ENCODE data around the gene CLCA1.

The CLCA1 gene

GRCh38 chr1:86504895-86505563 lies 36.3 kb downstream of the CLCA1 start:
- DNase-seq: no peak

DNA sequence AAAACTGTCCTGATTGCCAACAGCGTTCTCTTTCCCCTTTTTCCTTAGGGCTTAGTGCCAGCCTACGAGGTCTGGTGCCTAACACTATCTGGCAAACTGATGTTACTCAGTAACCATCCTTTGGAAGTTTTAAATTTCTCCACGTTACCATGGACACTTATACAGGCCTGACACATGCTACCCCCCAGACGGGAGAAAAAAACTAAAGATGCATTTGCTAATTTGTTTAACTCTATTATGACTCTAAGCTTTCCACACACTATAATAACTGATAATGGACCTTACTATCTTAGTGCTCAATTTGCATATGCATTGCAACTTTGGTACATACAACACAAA lies 36.8 kb downstream of the CLCA1 start:
- no peak for DNase-seq

DNA sequence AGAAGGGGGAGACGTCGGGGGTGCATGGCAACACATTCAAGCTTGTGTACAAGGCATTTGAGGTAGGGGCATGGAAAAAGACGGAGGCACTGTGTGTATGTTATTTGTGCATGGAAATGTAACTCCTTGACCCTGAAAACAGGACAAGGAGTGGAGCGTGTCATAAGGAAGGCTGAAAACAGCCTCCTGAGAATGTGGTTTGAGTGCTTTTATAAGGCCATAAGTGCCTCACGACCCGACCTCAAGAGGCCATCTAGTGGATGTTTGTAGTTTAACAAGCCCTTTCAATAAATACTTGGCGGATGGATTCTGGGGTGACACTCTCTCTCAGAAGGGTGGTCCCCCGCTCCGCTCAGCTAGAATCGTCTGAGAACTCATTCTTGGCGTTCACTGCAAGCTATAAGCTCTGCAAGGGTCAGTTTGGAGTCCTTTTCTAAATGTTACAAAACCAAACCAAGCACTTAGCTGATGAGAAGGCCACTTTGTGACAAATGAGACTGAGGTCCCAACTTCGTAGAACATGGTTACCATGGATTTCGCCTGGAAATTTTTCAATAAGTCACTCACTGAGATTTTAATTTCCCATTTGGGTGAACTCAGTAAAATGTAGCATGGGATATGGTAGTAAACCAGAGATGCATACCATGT lies 39.3 kb downstream of the CLCA1 start:
- DNase-seq: peak; percentile 50

GRCh38 chr1:86508583-86508969 lies 39.8 kb downstream of the CLCA1 start:
- DNase-seq: no peak

DNA sequence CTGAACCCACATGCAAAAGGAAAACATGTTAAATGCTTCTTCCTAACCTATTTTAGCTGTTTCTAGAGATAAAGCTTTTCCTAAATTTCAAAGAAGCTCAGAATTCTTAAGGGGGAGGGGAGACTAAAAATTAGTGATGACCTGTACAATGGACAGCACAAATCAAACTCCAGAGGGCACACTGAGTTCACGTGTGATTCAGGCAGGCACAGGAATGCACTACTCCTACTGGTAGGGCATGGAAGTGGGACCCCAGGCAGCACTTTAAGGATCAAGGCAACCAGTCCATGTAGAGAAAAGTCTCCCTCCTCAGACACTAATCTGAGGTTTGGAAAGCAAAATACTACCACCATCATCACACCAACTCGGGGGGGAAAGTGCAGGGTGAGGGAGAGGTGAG lies 46.9 kb downstream of the CLCA1 start:
- DNase-seq: peak; percentile 15

DNA sequence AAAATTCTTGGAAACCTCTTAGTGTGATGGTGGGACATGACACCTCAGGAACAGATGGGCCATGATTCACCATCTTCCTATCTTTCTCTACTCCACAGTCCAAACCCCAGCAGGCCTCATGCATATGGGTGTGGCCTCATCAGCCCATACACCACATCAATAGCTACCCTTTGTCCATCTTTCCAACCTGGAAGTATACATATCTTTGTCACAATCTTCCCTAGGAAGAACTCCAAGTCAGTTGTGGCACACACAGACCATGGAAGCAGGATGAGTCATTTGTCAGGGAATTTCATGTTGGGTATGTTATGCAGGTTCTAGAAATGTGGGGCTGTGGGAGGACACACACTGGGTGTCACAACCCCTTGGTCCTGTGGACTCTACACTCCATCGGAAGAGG lies 47.6 kb downstream of the CLCA1 start:
- no peak for DNase-seq

GRCh38 chr1:86517336-86517735 lies 48.6 kb downstream of the CLCA1 start:
- DNase-seq: no peak

DNA sequence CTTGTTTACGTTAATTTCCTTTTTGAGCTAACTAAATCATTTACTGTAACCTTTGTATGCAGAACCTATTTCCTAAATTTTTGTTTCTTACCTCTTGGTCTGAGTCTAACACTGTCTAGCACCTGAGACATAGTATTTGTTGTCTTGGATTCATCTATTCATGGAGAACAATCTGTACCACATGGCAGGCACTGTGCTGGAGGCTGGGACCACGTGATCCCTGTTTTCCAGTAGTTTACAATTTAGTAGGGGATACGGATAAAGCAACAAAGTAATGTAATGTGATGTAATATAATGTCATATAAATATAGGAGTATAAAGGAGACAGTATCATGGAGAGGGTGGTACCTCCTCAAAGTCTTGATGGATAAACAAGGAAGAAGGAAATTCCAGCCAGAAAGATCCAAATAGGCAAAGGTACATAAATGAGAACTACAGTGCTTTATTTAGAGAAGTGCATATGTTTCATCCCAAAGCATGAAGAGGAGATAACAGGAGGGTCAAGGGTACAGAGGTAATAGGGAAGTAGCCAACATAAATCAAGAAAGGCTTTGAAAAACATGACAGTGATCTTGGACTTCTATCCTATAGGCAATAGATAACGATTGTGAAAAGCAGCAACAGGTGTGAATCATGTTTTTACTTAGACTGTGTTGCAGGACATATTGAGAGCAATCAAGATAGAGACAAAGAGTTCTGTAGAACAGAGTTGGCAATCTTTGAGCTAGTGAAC lies 52.2 kb downstream of the CLCA1 start:
- DNase-seq: no peak

DNA sequence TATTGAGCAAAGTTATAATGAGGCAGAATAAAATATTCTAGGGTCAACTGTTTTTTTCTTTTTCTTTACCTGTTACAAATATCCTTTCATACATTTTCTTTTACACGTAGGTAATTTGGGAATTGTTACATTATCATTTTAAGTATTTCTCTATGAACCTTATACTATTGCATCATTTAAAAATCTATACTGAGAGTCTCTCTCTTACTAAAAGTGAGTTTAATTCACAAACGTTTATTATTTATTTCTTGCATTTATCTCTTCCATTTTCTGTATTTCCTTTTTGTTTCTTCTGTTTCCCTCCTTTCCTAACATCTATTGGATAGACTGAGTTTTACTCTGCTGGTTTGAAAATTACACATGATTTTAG lies 52.8 kb downstream of the CLCA1 start:
- no peak for DNase-seq

GRCh38 chr1:86522240-86522639 lies 53.5 kb downstream of the CLCA1 start:
- DNase-seq: no peak

DNA sequence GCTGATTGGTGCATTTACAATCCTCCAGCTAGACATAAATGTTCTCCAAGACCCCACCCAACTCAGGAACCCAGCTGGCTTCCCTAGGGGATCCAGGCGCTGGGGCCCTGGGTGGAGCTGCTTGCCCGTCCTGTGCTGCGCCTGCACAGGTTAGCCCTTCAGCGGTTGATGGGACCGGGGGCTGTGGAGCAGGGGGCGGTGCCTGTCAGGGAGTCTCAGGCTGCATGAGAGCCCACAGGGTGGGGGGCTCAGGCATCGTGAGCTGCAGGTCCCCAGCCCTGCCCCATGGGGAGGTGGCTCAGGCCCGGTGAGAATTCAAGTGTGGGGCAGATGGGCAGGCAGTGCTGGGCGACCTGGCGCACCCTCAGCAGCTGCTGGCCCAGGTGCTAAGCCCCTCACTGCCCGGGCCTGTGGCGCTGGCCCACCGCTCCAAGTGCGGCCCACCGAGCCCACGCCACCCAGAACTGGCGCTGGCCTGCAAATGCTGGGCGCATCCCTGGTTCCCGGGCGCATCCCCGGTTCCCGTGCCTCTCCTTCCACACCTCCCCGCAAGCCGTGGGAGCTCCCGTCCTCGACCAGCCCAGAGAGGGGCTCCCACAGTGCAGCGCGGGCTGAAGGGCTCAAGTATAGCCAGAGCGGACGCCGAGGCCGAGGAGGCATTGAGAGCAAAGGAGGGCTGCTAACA lies 55.1 kb downstream of the CLCA1 start:
- DNase-seq: no peak

GRCh38 chr1:86527306-86527705 lies 58.6 kb downstream of the CLCA1 start:
- no peak for DNase-seq

DNA sequence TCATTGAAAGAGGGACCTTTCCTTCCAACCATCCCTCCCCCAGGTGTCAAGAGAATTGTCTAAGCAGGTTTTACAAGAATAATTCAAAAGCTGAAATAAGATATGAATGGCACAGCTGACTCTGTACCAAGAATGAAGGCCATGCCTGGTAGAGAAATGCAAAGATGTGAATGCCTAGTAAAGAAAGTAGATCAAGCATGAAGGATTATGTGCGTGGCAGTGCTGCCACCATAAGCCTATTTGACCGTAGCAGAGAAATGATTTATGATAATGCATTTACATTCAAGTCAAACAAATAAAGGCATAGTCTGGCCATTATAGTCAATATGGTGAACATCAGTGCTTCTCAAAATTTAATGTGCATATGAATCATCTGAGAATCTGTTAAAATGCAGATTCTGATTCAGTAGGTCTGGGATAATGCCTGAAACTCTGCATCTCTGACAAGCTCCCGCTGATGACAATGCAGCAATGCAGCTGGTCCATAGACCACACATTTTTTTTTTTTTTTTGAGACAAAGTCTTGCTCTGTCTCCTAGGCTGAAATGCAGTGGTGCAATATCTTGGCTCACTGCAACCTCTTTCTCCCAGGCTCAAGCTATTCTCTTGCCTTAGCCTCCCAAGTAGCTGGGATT lies 61.6 kb downstream of the CLCA1 start:
- DNase-seq: no peak

DNA sequence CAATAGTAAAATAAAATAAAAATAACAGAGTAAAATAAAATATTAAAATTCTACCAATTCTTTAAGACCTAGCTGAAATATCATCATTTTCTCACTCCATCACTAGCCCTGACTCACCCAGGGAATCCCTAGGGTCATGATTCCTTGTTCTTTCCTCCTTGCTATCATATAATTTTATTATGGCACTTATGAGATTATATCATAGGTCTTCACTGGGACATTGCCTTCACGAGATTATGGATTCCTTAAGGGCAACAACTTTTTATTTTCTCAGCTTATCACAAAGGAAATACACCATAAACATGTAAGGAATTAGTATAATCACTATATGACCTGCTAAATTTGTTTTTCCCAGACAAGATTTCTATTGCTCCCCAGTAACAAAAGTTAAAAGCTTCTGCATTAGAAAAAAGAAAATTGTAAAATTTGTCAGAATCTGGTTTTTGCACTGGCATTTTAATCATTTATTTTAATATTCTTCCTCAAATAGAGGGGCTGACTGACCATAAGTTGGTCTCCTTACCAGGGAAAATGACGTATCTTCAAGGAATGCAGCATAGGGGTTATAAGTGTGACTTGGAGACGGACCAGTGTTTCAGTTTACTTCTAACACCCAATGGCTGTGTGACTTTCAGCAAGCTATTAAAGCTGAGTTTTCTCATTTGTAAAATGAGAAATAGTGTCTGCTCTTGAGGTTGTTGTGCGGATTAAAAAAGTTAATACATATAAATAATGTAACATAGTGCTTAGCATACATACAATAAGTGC lies 69.4 kb downstream of the CLCA1 start:
- no peak for DNase-seq

DNA sequence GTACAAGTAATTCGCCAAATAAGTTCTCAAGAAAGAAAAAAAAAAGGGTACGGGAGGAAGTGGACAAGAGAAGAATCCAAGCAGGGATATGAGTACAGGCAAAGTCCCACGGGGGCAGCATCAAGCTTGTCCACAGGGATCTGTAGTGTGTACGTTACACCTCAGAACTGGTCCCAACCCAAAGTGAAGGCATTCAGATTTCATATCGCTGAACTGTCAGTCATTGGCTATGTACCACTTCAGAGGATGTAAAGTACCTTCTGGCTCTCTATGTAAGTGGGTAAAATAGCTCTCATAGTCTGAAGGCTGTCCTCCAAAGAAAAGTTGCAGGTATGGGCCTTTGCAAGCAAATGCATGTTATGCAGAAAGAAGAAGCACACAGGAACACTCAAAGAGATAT lies 70.0 kb downstream of the CLCA1 start:
- DNase-seq: no peak

GRCh38 chr1:86541859-86542258 lies 73.1 kb downstream of the CLCA1 start:
- no peak for DNase-seq

DNA sequence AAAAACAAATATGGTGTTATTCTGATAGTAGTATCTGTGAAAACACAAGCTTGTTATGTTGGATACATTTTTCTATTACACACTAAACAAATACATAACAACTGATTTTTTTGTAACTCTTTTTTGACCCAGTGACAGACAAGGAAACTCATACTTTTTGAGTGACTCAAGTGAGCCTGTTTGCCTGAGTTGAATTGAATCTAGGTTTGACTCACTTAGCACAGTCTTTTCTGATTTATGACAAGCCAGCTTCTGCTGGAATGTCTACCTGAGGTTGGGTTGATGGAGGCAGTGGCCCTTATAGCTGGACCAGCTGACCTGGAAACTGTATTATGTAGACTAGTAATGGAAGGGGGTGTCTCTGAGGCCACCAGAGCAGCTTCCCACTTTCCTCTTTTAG lies 73.9 kb downstream of the CLCA1 start:
- DNase-seq: no peak

DNA sequence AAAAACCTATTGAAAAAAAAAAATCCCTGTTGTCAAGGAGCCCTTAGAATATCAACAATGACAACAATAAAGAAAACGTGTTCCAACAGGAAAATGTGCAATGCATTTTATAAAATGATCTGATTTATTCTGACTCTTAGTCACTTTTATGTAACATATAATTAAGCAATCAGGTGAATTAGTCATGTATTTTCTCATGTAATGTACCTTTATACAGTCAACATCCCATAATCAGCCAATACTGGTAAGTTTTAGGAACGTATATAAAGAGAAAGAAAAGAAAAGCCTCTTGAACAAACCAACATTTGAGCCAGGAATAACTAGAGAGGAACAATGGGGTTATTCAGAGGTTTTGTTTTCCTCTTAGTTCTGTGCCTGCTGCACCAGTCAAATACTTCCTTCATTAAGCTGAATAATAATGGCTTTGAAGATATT lies 78.1 kb downstream of the CLCA1 start, which contains the start of gene CLCA4:
CLCA4 (plus strand) TSS at position 292 of the 435 bp plus-strand sequence; CDS start at position 334, 42 bp downstream.
- DNase-seq: no peak

- DNase-seq: no peak
These were observed 80.1 kb downstream of the CLCA1 start for GRCh38 chr1:86548839-86549238.
